ENCODE data around the gene MYL6. TPM values are rescaled to one million over a fixed set of nuclear protein-coding genes. Genes with fewer than 3 reads are reported as not detected.

MYL6 gene
- total and polyA plus RNA-seq, 9 of the 15 experiments (the other 6 are each of a cell fraction or from before 2014, with no cell fraction given): 557 to 1,664 (median 958) TPM

- peak; percentile 62; the same call in 1 of the 2 replicates for TF ChIP-seq ATF3 (IDR thresholded peaks at IDR 0.05)
- TF ChIP-seq ATF3 (CRISPR knock-in tag; conservative IDR thresholded peaks at IDR 0.05): 0 out of 2 replicates have a peak, but pooled peaks have one; percentile 35
- 0 out of 2 replicates have a peak, but pooled peaks have one; percentile 22 for TF ChIP-seq CEBPZ (IDR thresholded peaks at IDR 0.05; ENCODE audit: borderline replicate concordance, low read depth, low read length)
- peak; percentile 74; the same call in 1 of the 2 replicates for TF ChIP-seq XRCC5 (IDR thresholded peaks at IDR 0.05; ENCODE audit: low read depth, low read length)
- TF ChIP-seq SIRT6 (IDR thresholded peaks at IDR 0.05; ENCODE audit: low read depth, low read length): peak; percentile 52
- TF ChIP-seq POLR2A (conservative IDR thresholded peaks at IDR 0.05): peak; percentile 99
- TF ChIP-seq SIX5 (IDR thresholded peaks at IDR 0.05; ENCODE audit: borderline replicate concordance in 1 of 2, insufficient read depth in 1 of 2, low read depth in 1 of 2, low read length in 2 of 2): peak; percentile 29 to 36; a peak in 2 of 4 replicates
- TF ChIP-seq SMARCA5 (IDR thresholded peaks at IDR 0.05): no peak
- TF ChIP-seq, protein P1, sequence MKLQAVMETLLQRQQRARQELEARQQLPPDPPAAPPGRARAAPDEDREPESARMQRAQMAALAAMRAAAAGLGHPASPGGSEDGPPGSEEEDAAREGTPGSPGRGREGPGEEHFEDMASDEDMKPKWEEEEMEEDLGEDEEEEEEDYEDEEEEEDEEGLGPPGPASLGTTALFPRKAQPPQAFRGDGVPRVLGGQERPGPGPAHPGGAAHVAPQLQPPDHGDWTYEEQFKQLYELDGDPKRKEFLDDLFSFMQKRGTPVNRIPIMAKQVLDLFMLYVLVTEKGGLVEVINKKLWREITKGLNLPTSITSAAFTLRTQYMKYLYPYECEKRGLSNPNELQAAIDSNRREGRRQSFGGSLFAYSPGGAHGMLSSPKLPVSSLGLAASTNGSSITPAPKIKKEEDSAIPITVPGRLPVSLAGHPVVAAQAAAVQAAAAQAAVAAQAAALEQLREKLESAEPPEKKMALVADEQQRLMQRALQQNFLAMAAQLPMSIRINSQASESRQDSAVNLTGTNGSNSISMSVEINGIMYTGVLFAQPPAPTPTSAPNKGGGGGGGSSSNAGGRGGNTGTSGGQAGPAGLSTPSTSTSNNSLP (IDR thresholded peaks at IDR 0.05; ENCODE audit: borderline replicate concordance, low read depth, low read length): 0 out of 2 replicates have a peak, but pooled peaks have one; percentile 9
- TF ChIP-seq CHCHD3 (CRISPR knock-in tag; IDR thresholded peaks at IDR 0.05): no peak
- TF ChIP-seq MXD1 (CRISPR knock-in tag; IDR thresholded peaks at IDR 0.05; ENCODE audit: borderline replicate concordance, poor library complexity, severe bottlenecking): no peak
- TF ChIP-seq COPS2 (conservative IDR thresholded peaks at IDR 0.05): no peak
- TF ChIP-seq MBD2 (IDR thresholded peaks at IDR 0.05; ENCODE audit: borderline replicate concordance, low read depth): peak; percentile 86; the same call in 1 of the 2 replicates
- TF ChIP-seq, protein P2, sequence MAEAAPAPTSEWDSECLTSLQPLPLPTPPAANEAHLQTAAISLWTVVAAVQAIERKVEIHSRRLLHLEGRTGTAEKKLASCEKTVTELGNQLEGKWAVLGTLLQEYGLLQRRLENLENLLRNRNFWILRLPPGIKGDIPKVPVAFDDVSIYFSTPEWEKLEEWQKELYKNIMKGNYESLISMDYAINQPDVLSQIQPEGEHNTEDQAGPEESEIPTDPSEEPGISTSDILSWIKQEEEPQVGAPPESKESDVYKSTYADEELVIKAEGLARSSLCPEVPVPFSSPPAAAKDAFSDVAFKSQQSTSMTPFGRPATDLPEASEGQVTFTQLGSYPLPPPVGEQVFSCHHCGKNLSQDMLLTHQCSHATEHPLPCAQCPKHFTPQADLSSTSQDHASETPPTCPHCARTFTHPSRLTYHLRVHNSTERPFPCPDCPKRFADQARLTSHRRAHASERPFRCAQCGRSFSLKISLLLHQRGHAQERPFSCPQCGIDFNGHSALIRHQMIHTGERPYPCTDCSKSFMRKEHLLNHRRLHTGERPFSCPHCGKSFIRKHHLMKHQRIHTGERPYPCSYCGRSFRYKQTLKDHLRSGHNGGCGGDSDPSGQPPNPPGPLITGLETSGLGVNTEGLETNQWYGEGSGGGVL (CRISPR knock-in tag; IDR thresholded peaks at IDR 0.05): no peak
- peak; percentile 93 for TF ChIP-seq EP400 (IDR thresholded peaks at IDR 0.05)
- no peak; the same call in 1 of the 2 replicates for TF ChIP-seq ZNF583 (CRISPR knock-in tag; IDR thresholded peaks at IDR 0.05)
Observed at GRCh38 chr12:56117778-56118687, 40.1 kb upstream of the MYL6 start, which contains the start of gene ZC3H10 (continued).

Data from K562 (cell line).